ENCODE results near the gene YIF1B.

The YIF1B gene

GRCh38 chr19:38335949-38336637 lies 20.3 kb upstream of the YIF1B start:
- H3K4me1 ChIP-seq (ENCODE audit: insufficient read depth, poor library complexity, severe bottlenecking): no peaks in the 10 kb centered on the region
- peak; percentile 99 for DNase-seq (ENCODE audit: low spot score)
- TF ChIP-seq CTCF (IDR thresholded peaks at IDR 0.05; ENCODE audit: poor library complexity, severe bottlenecking): no peak
- no peaks in the 10 kb centered on the region for H3K9me3 ChIP-seq (ENCODE audit: severe bottlenecking)
- H3K36me3 ChIP-seq (ENCODE audit: low read depth): no peaks in the 10 kb centered on the region
- H3K4me3 ChIP-seq (ENCODE audit: severe bottlenecking): peak overlapping the region; percentile 46
- H3K27ac ChIP-seq (ENCODE audit: poor library complexity, severe bottlenecking): peak overlapping the region; percentile 61
- ATAC-seq (ENCODE audit: low read depth): peak; percentile 80
- no peaks in the 10 kb centered on the region for H3K27me3 ChIP-seq (ENCODE audit: insufficient read depth, poor library complexity, severe bottlenecking)

- Histone ChIP-seq H3K27me3 (ENCODE audit: insufficient read depth, poor library complexity, severe bottlenecking) (no peaks in the 10 kb centered on the region), H3K36me3 (ENCODE audit: low read depth) (peaks cover 4% of the 10 kb centered on the region), H3K4me1 (ENCODE audit: insufficient read depth, poor library complexity, severe bottlenecking) (no peaks in the 10 kb centered on the region), H3K27ac (ENCODE audit: poor library complexity, severe bottlenecking) (no peak overlapping the region), H3K9me3 (ENCODE audit: severe bottlenecking) (no peaks in the 10 kb centered on the region), H3K4me3 (ENCODE audit: severe bottlenecking) (no peak overlapping the region)
- ATAC-seq (ENCODE audit: low read depth): no peak
- TF ChIP-seq CTCF (IDR thresholded peaks at IDR 0.05; ENCODE audit: poor library complexity, severe bottlenecking): no peak
- no peak for DNase-seq (ENCODE audit: low spot score)
These were observed 17.5 kb upstream of the YIF1B start for GRCh38 chr19:38333245-38333644.

GRCh38 chr19:38331728-38332127 lies 16.0 kb upstream of the YIF1B start:
- Histone ChIP-seq H3K27ac (ENCODE audit: poor library complexity, severe bottlenecking) (no peak overlapping the region), H3K27me3 (ENCODE audit: insufficient read depth, poor library complexity, severe bottlenecking) (no peaks in the 10 kb centered on the region), H3K36me3 (ENCODE audit: low read depth) (peaks cover 18% of the 10 kb centered on the region), H3K9me3 (ENCODE audit: severe bottlenecking) (no peaks in the 10 kb centered on the region), H3K4me3 (ENCODE audit: severe bottlenecking) (no peak overlapping the region), H3K4me1 (ENCODE audit: insufficient read depth, poor library complexity, severe bottlenecking) (no peaks in the 10 kb centered on the region)
- ATAC-seq (ENCODE audit: low read depth): no peak
- DNase-seq (ENCODE audit: low spot score): no peak
- no peak for TF ChIP-seq CTCF (IDR thresholded peaks at IDR 0.05; ENCODE audit: poor library complexity, severe bottlenecking)

GRCh38 chr19:38329651-38330050 lies 13.9 kb upstream of the YIF1B start:
- ATAC-seq (ENCODE audit: low read depth): no peak
- no peak overlapping the region for H3K4me3 ChIP-seq (ENCODE audit: severe bottlenecking)
- peaks cover under 1% of the 10 kb centered on the region for H3K4me1 ChIP-seq (ENCODE audit: insufficient read depth, poor library complexity, severe bottlenecking)
- H3K27ac ChIP-seq (ENCODE audit: poor library complexity, severe bottlenecking): no peak overlapping the region
- DNase-seq (ENCODE audit: low spot score): no peak
- no peaks in the 10 kb centered on the region for H3K9me3 ChIP-seq (ENCODE audit: severe bottlenecking)
- H3K36me3 ChIP-seq (ENCODE audit: low read depth): peaks cover 35% of the 10 kb centered on the region
- no peaks in the 10 kb centered on the region for H3K27me3 ChIP-seq (ENCODE audit: insufficient read depth, poor library complexity, severe bottlenecking)
- TF ChIP-seq CTCF (IDR thresholded peaks at IDR 0.05; ENCODE audit: poor library complexity, severe bottlenecking): no peak

GRCh38 chr19:38326591-38326990 lies 10.8 kb upstream of the YIF1B start:
- Histone ChIP-seq H3K9me3 (ENCODE audit: severe bottlenecking) (no peaks in the 10 kb centered on the region), H3K27me3 (ENCODE audit: insufficient read depth, poor library complexity, severe bottlenecking) (no peaks in the 10 kb centered on the region), H3K4me3 (ENCODE audit: severe bottlenecking) (no peak overlapping the region), H3K27ac (ENCODE audit: poor library complexity, severe bottlenecking) (no peak overlapping the region), H3K4me1 (ENCODE audit: insufficient read depth, poor library complexity, severe bottlenecking) (peaks cover 15% of the 10 kb centered on the region), H3K36me3 (ENCODE audit: low read depth) (peaks cover 52% of the 10 kb centered on the region)
- no peak for ATAC-seq (ENCODE audit: low read depth)
- no peak for DNase-seq (ENCODE audit: low spot score)
- no peak for TF ChIP-seq CTCF (IDR thresholded peaks at IDR 0.05; ENCODE audit: poor library complexity, severe bottlenecking)

All from RWPE2 (cell line).